GM18502 (cell line): ENCODE data around the gene TMEM182.
A peak's percentile ranks its signal among the peaks of the same experiment; 100 is the strongest.

Experiments used
- ATAC-seq: cut with Tn5 transposase; IDR thresholded peaks from one replicate; pipeline ENCODE4 v1.9.1; 2021; ENCODE audit warnings: mild to moderate bottlenecking; ENCODE audit not compliant: unreplicated experiment, poor library complexity

TMEM182 gene

DNA sequence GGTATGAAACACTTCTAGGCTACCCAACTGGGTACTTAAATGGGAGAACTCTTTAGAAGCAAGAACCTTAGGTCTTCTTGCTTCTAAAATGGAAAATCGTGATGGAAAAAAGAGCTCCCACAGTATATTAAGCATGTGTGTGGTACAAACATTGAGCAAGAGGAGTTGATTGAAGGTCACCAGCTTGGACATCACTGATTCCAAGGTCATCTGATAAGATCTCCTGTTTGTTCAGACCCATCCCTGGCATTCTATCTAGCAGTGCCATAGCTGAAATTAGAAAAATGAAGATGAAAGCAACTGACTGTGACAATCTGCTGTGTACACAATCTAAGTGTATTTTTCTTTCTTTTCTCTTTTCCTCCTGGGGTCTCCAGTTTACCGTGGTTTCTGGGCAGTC, 35.7 kb downstream of the TMEM182 start:
- no peak for ATAC-seq

- no peak for ATAC-seq
Observed at GRCh38 chr2:102798181-102798580, 36.4 kb downstream of the TMEM182 start.

- ATAC-seq = no peak
Observed at GRCh38 chr2:102801098-102801718, 39.4 kb downstream of the TMEM182 start.

GRCh38 chr2:102801858-102802699, 40.2 kb downstream of the TMEM182 start:
- ATAC-seq = no peak

DNA sequence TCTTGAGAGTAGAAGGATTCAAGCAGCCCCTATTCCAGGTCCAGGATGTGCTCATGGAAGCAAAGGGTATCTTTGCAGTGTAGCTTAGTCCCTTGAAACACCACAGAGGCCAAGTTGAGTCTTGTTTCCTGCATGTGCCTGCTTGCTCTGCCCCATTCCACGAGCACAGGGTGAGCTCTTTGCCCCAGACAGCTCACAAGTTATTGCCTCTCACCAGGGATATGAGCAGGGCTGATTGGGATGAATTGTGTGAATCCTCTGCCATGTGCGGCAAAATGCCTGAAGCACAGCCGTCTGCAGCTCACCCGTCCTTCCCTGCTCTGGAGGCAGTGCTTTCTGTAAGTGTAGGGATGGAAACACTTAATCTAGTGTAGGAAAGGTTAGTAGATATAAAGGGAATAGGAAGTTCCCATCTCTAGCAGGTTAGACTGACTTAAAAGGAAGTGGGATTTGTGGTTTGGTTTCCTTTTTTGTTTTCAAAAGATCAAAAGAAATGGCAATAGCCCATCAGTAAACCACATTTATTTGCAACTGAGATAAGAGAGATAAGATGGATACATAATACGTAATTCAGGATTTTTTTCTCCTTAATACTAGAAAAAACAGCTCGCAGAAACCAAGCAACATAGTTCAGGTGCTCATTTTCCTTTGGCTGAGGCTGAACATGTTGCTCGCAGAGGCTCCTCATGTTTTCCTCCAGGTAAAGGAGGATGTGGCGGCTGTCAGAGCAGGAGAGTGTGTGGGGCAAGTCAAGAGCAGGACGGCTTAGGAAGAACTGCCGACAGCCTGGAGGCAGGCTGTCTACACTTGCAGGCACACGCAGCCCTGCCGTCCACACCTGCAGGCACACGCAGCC, 41.4 kb downstream of the TMEM182 start:
- no peak for ATAC-seq

DNA sequence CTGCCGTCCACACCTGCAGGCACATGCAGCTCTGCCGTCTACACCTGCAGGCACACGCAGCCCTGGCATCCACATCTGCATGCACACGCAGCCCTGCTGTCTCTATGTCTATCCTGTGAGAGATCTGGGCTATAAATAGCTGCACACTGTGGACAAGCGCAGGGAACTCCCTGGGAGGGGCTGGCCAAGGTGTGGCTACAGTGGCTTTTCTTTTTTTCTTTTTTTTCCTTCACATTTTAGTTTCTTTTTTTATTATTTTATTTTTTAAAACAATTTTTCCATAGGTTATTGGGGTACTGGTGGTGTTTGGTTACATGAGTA, 42.0 kb downstream of the TMEM182 start:
- no peak for ATAC-seq

DNA sequence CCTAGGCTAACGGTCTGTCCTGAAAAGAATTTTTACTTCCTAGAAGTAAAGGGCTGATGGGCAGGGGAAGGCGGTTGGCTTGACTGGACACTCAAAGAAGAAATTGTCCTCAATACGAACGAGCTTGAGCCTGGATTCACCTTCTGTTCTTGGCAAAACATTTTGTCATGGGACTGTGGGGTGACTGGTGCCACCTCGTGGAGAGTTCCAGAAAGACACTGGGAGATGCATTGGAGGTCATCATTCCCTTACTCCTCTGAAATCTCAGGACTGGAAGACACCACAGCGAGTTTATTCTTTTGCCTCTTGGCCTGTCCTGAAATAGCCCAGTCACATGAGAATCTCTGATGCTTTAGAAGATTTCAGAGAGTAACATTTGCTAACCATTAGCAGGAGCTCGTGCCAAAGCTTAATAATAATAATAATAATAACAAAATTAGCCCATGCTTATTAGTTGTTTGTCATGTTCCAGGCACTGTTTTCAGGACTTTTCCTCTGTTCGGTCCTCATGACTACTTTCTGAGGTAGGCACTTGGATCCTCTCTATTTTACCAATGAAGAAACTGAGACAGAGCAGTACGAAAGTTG, 44.5 kb downstream of the TMEM182 start:
- ATAC-seq = peak; percentile 86

DNA sequence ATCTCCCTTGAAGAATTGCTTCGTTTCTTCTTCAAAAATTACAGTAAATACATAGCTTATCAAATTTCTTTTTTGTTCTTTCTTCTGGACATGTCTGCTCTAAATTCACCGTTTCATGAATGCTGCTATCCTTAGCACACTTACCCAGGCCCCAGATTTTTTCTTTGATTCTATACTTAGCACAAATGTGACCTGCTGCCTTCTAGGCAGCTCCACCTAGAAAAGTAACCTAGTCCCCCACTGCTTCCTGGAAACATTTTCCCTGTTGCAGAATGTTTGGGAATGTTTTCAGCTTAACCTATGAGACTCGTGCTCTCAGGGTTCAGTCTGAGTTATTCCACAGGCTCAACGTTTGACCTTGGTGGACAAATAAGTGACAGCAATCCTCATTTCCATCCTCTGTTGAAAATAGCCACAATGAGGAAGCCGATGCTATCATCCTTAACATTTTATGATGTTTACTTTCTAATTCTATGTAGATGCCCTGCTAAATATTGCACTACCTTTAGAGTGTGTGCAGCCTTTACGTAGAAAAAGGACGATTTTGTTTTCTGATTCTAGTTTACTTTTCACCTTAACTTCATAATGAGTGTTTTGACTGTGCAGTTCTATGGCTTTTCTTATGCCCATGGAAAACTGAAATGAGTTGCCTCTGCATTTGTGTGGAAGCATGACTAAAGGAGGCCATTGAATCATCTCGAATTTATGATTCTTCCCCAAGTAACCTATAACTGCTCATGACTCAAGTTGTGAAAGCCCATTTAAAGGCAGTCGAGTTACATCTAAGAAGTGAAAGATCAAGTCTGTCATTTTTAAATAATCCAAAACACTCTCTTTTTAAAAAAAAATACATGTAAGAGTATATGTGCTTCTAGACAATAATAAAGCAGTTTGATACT, 47.7 kb downstream of the TMEM182 start:
- no peak for ATAC-seq

- no peak for ATAC-seq
Observed at GRCh38 chr2:102815285-102815684, 53.5 kb downstream of the TMEM182 start.

GRCh38 chr2:102826904-102827303, 65.1 kb downstream of the TMEM182 start:
- no peak for ATAC-seq

DNA sequence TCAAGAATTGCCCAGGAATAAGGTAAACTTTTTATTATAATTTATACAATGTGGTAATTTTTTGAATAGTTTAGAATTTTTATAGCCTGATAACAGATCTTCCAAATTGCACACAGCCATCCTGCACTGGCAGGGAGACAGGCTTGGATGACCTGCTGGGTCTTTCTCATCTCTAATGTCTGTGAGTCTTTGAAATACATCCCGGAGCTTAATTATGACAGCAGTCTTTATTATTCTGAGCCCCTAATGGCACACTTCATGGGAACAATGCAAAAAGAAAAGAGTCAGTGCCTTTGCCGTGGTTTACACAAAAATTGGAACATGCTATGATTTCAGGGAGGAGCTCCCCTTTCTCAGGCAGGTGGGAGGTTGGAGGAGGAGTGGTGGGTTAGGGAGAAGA, 71.0 kb downstream of the TMEM182 start:
- no peak for ATAC-seq

DNA sequence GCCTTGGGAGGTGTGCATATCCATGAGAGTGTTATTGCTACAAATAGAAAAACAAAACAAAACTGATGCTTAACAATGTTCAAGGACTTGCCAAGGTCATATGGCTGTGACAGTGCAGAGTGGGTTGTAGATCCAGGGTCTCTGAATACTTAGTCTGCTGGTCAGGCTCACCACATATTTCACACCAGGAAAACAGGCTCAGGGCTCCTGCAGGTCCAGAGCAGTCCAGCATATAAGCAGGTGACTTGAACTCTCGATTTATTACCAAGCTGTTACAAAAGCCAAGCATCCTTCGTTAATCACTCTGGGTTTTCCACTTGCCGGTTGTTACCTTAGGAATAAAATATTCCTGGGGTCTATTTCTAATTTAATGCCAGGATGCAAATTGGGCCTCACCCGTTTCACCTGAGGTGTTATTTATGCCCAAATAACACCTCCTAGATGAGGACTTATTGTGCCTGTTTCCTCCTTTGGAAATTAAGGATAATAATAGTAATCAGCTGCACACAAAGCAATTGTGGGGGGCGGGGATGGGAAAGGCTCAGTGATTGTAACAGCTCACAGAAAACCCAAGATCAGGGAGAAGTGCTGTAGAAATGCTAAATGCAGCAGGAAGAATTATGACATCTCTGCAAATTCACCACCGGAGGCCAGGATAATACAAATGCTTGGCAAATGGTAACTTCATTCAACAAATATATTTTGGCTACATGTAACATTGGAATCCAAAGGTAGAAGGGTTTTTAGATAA, 72.9 kb downstream of the TMEM182 start:
- ATAC-seq = no peak

DNA sequence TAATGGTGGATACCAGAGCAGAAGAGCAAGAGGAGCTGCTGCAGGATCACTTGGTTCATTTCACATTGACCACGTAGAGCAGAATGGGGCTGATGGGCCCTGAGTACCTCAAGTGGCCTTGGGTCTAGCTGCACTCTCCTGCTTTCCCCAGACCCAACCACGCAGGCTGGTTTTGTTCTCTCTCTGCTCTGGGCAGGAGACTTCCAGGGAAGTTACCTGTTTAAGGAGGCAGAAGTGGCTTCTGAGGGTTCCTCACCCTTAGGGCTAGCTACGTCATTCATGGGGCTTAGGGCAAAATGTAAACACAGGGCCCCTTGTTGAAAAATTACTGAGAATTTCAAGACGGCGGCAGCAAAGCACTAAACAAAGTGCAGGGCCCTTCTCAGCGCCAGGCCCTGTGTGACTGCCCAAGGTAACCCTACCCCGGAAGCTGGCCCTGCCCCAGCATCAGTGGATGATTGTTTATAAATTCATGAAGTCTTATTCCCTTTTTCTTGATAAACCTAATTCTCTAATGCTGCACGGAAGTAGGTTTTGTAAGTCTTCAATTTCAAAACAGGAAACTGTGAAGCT, 75.9 kb downstream of the TMEM182 start:
- ATAC-seq = no peak

DNA sequence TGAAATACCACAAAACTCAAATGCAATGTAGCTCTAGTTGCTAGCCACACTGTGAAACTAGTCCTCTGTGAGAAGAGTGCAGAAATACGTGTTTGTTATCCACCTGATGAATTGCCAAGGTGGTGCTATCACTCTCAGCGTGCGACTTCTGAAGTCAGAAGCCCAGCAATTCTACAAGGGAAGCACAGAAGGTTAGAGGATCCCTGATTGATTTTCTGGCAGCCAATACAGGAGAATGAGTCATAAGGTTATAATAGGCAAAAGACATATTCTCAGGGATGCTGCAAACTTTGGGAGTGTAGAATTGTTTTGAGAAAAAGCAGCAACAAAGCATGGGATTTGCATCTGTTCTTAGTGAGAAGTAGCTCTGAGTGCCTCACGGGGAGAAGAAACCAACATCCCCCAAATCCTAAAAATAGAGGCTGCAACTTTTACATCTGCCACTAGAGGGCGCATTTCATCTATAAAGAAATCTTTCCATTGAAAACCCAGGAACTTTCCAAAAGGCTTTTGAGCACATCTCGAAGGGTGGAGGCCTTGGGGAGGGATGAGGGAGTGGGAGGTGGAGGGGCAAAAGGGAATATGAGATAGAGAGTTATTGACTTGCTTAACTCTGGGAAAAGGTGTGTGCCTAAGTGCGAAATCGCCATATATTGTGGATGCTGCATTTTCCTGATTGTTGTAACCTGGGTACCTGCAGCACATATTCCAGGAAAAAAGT, 78.0 kb downstream of the TMEM182 start:
- no peak for ATAC-seq

- ATAC-seq = peak; percentile 86
Observed at GRCh38 chr2:102841107-102841840, 79.4 kb downstream of the TMEM182 start.

DNA sequence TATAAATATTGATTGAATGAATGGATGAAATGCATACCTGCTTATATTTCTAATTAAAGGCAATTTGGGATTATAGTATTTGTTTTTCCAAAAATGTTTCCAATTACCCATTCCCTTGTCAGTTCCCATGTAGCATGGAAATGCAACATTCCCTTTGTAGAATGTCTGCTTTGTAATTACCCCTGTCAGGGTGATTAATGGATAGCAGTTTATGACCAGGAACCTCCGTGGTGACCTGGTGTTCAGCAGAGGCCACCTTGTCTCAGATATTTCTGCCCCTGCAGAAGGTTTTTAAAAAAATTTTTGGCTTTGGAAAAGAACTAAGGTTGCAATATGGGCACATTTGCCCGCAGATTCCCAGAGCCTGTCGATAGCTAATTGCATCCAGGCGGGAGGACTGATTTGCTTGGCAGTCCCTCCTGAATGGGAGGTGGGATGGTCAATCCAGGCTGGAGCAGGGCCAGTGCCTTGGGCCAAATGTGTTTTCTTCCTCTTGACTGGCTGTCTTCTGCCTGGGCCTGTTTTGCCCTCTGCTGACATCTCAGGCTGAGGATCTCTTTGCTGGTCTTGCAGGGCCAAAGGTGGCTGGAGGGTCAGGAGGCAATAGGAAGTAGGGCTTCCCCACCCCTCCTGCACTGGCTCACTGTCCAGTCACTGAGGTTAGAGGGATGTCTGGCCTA, 82.1 kb downstream of the TMEM182 start:
- ATAC-seq = no peak

DNA sequence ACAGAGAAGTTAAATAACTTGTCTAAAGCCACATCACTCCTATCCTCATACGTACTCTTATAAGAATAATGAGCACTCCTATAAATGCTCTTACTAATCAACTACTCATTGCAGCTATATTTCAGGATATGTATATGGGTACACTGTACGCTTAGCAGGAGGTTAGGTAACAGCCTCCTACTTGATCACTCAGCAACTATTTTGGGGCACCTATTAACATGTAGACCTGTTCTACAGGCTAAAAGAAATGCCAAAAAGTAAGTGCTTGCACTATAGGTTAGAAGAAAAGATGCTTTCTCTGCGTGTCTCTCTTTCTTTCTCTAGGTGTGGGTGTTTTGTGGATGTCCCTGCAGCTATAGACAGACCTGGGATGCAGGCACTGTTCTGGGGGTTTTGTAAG, 83.1 kb downstream of the TMEM182 start:
- no peak for ATAC-seq
